GM18499 (cell line): ENCODE results near the gene EYA2.

Source experiments
- ATAC-seq: cut with Tn5 transposase; IDR thresholded peaks from one replicate; pipeline ENCODE4 v1.9.1; 2021; ENCODE audit warnings: moderate number of reproducible peaks; ENCODE audit not compliant: insufficient read depth, unreplicated experiment

The EYA2 gene

DNA sequence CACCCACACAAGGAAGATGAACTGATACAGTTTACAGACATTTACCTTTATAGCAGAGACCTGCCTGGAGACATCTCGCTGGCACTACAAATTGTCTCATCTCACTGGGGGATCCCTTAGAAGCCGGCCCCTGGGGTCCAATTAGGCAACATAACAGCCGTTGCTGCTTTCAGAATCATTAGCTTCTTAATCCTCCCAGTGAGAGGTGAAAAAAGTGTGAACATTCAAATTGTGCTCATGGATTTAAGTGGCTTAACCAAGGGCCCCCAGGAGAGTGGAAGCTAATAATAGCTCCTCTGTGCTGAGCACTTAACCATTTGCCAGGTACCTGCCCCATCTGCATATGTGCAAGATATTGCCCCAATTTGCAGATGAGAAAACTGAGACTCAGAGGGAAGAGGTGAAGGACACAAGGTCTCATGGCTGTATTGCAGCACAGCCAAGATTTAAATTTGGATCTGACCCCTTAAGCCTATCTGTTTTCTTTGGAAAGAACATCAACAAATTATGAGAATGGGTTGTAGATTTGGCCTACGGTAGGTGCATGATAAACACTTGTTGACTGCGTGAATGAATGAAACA is 101.0 kb downstream of the EYA2 start:
- ATAC-seq: no peak

DNA sequence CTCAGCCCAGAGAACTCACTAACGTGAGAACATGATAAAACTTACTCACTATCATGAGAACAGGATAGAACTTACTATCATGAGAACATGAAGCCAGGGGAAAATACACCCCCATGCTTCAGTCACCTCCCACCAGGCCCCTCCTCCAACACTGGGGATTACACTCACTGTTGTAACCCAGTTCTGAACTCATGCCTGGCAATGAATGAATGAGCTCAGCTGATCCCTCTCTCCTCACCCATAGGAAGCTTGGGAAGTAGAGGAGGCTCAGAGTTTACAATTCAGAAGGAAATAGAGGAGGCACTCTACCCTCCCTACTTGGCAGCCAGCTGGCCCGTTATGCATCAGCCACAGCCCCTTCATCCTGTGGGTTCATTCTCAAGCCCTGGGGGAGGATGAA is 102.5 kb downstream of the EYA2 start:
- ATAC-seq: no peak

- no peak for ATAC-seq
Measured at GRCh38 chr20:46998477-46999240, 104.0 kb downstream of the EYA2 start.

DNA sequence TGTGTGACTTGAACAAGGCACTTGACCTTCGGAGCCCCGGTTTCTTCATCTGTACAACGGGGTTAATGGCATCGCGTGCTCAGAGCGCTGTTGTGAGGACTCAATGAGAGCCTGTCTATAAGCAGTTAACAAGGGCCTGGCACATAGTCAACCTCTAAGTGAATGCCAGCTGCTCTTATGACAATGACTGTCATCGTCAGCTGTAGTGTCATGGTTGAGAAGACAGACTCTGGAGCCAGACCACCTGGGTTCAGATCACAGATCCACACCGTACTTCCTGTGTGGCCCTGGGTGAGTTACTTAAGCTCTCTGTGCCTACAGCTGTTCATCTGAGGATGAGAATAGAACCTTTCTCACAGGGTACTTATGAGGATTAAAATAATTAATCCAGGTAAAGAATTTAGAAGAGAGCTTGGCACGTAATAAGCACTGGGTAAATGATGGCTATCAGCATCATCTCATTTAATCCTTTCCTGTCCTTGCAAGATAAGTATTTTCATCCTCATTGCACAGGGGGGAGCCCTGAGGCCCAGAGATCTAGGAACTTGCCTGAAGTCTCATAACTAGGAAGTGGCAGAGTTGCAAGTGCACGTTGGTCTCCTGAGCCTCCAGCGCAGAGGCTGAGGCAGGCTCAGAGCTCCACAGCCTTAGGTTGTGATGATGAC is 105.3 kb downstream of the EYA2 start:
- no peak for ATAC-seq

DNA sequence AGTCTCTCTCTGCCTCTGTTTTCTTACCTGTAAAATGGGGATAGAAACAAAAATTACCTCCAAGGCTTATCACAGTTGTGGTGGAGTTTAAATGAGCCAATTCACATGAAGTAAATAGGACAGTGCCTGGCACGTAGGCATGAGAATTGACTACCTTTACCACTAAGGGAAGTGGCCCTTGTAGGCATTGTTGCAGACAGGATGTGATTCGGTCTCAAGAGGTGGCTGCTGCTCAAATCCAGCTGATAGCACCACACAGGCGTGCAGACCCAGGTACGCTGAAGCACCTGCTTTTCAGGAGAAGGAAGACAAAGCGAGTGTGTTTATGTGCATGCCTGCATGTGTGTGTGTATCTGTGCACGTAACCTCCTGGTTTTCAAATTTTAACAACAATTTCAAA is 108.6 kb downstream of the EYA2 start:
- ATAC-seq: no peak

GRCh38 chr20:47004179-47004578 is 109.5 kb downstream of the EYA2 start:
- ATAC-seq: no peak

DNA sequence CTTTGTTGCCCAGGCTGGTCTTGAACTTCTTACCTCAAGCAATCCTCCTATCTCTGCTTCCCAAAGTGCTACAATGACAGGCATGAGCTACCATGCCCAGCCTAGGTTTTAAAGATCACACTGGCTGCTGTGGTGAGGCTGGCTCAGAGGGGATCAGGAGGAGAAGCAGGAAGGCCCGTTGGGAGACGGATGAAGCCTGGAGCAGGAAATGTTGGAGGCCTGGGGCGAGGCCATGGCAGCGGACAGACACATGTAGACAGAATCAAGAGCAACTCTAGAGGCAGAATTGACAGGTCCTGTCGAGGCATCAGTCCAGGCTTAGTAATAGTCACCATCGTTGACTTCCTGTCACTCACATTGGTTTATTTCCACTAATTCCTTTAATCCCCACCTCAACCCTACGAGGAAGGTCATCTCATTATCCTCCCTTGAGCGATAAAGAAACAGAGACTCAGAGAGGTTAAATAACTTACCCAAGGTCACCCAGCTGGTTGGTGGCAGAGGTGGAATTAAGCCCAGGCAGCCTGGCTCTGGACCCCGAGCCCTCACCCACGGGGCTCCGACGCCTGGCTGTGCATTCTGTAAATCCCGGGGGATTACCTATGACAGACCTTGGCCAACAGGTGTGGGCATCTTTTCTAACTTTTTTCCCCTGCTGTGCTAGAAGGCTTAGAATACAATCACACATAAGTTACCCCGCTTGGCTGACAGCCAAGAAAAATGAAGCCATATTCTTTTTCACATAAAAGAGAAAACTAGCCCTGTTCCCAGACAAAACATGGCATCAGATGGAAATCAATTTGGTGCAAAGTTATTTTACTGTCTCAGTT is 113.4 kb downstream of the EYA2 start:
- no peak for ATAC-seq

DNA sequence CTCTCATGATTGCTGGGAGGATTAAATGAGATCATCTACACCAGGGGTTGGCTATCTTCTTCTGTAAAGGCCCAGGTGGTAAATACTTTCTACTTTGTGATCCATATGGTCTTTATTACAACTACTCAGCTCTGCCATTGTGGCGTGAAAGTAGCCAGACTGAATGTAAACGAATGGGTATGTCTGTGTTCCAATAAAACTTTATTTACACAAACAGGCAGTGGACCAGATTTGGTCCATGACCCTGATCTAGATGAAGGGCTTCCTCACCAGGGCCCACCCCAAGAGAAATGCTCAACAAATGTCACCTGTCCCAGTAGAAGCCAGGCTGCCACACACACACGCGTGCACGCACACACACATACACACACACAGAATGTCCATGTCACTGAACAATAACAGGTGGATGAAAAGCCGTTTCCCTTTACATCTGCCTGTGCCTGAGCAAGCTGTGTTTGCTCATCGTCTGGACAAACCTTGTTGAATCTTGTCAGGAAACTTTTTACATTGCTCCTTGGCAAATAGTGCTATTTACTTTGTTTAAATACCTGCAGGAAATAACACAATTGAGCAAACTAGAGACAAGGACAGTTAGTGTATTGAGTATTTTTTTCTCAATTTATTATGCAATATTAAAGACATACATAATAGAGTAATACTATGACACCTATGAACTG is 114.3 kb downstream of the EYA2 start:
- no peak for ATAC-seq

GRCh38 chr20:47009784-47010183 is 115.1 kb downstream of the EYA2 start:
- no peak for ATAC-seq

GRCh38 chr20:47011984-47012383 is 117.3 kb downstream of the EYA2 start:
- no peak for ATAC-seq

- ATAC-seq: no peak
Measured at GRCh38 chr20:47013606-47014005, 119.0 kb downstream of the EYA2 start.

GRCh38 chr20:47016068-47016664 is 121.5 kb downstream of the EYA2 start:
- no peak for ATAC-seq

DNA sequence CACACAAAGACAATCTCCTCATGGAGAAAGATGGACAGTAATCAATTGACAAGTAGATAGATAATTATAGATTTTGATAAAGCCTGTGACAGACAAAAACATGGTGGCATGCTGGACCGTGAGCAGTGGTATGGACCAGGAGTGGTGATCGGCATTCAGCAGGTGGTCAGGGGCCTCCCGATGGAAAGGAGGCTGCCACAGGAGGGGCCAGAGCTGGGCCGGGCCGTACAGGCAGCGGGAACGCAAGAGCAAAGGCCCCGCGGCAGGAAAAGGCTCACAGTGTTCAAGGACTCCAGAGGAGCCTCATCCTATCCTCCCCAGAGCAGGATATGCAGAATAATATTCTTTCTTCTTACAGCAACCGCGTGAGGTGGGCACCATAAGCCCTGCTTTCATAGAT is 123.7 kb downstream of the EYA2 start:
- ATAC-seq: no peak

DNA sequence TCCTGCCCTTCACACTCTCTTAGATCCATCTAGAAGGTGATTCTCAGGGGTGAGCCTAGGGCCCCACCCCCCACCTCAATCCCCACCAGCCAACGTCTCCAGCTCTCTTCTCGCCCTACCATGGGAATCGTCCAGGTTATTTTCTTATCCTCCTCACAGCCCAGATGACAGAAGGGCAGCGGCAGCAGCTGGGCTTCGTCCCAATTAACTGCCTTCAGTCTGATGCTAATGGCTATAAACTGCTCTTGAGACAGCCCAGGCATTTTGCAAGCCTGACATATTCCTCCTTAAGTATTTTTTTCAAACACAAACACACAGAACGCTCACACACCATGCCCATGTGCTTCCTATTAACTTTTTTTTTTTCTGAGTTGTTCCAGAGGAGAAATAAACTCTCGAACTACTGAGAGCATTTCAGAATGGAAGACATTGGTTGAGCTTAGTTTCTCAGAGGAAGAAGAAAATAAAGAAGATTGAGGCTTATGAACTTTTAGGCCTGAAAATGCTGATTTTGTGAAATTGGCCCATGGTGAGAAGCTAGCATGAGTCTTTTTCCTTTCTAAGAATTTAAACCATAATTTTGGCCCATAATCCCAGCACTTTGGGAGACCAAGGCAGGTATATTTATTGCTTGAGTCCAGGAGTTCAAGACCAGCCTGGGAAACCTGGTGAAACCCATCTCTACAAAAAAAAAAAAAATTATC is 124.6 kb downstream of the EYA2 start:
- ATAC-seq: no peak

GRCh38 chr20:47020231-47020630 is 125.6 kb downstream of the EYA2 start:
- no peak for ATAC-seq

- ATAC-seq: no peak
Measured at GRCh38 chr20:47021850-47022249, 127.2 kb downstream of the EYA2 start.

DNA sequence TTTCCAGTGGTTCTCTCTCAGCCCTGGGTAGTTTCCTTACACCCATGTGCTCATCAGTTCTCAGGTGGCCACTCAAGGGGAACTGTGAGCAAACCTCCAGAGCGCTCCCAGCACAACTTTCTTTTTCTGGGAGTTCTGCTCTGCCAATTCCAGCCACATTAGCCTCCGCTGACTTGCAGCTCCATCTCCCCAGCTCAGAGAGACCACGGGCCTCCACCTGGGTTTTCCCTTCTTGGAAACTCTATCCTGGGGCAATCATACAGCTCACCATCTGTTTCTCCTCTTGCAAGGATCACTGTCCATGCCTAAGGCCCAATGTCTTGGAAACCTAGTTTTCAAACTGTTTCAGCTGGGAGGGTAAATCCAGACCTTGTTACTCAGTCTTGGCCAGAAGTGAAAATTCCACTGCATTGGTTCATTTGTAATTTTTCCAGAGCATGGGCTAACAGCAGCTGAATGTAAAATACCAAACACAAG is 129.9 kb downstream of the EYA2 start:
- ATAC-seq: no peak

DNA sequence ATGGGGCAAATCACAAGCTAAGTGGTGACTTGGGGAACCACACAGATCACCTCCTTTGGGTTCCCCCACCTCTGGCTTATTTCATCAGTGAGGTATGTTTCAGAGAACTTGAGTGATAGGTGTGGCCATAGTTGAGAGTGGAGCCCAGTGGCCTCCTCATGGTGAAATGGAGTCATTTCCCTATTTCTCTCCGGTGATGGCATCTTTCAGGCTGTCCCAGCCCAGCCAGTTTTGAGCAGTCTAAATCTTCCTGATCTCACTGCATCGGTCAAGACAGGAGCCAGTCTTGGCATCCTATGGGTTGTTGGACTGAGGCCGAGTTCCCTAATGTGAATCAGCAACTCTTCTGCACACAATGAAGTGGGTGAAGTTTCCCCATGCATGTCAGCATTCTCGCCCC is 132.4 kb downstream of the EYA2 start:
- ATAC-seq: no peak

DNA sequence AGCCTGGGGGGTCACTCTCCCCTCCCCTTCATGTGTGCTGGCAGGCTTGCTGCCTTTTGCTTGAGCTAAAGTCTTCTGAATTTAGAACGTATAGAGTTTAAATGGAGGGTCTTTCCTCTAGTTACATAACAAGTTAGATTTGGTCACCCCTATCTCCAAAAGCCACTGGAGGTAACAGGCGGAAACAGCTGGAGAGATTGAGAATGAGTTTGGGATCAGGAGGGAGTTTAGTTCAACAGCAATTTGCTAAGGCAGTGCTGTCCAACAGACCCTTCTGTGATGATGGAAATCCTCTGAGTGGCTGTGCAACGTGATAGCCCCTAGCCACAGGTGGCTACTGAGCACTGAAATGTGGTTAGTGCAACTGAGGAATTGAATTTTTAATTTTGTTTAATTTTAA is 132.8 kb downstream of the EYA2 start:
- no peak for ATAC-seq
